Esophagus squamous epithelium (tissue), 4 donors: Measurements from ENCODE around the gene LEUTX.

Experiments
- CTCF ChIP-seq, 6 experiments: fragments of 450-650 bp in 4 of 6; fragments of 200-600 bp in 2 of 6; sonication (generic) in 2 of 6; IDR thresholded peaks; one replicate each; pipeline ENCODE4 v1.5.1; 2016 to 2019; ENCODE audit warnings: antibody characterized with exemption in 6 of 6, mild to moderate bottlenecking in 4 of 6, moderate library complexity in 4 of 6
- POLR2A ChIP-seq, 4 donors: fragments of 450-650 bp; IDR thresholded peaks; one replicate each; pipeline ENCODE4 v1.6.1; 2017; ENCODE audit warnings: antibody characterized with exemption in 4 of 4, mild to moderate bottlenecking in 4 of 4, moderate library complexity in 3 of 4

GRCh38 chr19:39733841-39734240, 44.8 kb upstream of the LEUTX start:
- TF ChIP-seq CTCF (IDR thresholded peaks at IDR 0.05) (no peak), POLR2A (IDR thresholded peaks at IDR 0.05) (no peak)
